ENCODE data around the gene CFAP58.
A peak's percentile ranks its signal among the peaks of the same experiment; 100 is the strongest.

CFAP58 gene

DNA sequence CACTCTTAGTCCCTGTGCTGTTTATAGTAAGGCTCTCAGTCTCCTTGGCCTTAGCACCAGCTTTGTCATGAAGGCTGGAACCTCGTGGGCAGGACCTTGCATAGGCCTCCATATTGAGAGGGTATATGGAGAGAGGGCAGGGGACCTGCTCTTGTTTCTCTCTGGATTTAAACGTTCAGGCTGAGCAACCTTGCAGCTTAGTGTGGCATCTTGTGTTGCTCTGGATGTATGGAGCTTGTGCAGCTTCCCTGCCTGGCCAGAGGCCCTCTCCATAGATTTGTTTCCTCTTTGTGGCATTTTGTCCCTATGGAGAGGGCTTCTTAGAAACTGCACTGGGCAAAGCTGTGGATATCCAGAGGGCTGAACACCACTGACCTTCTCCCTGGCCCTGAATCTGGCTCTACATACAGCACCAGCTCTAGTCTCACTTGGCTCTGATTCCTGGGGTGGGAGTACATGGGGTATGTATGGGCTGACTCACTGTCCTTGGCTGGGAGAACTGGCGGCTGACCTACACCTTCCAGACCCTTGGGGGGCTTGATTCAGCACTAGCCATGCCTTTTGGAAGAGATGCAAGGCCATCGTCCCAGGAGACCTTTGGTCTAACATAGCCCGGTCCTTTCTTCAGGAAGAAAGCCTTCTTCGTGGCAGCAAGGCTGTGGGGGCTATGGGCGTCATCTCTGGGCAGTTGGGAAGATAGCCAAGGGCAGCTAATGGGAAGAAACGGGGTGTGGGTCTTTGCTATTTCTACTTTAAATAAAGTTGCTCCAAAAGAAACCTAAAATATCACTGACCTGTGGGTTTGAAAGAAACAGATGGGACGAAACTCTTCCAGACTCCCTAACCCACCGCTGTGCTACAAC is 45.8 kb upstream of the CFAP58 start:
- TF ChIP-seq, protein P1, sequence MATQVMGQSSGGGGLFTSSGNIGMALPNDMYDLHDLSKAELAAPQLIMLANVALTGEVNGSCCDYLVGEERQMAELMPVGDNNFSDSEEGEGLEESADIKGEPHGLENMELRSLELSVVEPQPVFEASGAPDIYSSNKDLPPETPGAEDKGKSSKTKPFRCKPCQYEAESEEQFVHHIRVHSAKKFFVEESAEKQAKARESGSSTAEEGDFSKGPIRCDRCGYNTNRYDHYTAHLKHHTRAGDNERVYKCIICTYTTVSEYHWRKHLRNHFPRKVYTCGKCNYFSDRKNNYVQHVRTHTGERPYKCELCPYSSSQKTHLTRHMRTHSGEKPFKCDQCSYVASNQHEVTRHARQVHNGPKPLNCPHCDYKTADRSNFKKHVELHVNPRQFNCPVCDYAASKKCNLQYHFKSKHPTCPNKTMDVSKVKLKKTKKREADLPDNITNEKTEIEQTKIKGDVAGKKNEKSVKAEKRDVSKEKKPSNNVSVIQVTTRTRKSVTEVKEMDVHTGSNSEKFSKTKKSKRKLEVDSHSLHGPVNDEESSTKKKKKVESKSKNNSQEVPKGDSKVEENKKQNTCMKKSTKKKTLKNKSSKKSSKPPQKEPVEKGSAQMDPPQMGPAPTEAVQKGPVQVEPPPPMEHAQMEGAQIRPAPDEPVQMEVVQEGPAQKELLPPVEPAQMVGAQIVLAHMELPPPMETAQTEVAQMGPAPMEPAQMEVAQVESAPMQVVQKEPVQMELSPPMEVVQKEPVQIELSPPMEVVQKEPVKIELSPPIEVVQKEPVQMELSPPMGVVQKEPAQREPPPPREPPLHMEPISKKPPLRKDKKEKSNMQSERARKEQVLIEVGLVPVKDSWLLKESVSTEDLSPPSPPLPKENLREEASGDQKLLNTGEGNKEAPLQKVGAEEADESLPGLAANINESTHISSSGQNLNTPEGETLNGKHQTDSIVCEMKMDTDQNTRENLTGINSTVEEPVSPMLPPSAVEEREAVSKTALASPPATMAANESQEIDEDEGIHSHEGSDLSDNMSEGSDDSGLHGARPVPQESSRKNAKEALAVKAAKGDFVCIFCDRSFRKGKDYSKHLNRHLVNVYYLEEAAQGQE (IDR thresholded peaks at IDR 0.05; ENCODE audit: insufficient read depth in 1 of 2, low read depth in 2 of 2, low read length in 2 of 2), result no peak
- no peak for TF ChIP-seq POLR2AphosphoS5 (IDR thresholded peaks at IDR 0.05; ENCODE audit: low read depth, low read length)
- no peak for TF ChIP-seq SIN3A (IDR thresholded peaks at IDR 0.05; ENCODE audit: borderline replicate concordance, insufficient read depth, low read length)
- TF ChIP-seq FOXP2 (optimal IDR thresholded peaks at IDR 0.05; ENCODE audit: borderline replicate concordance, extremely low read depth, extremely low read length, insufficient read depth), result no peak
- TF ChIP-seq TAF1 (IDR thresholded peaks at IDR 0.05; ENCODE audit: borderline replicate concordance, insufficient read depth, low read length), result no peak

GRCh38 chr10:104308439-104308903 is 45.2 kb upstream of the CFAP58 start:
- TF ChIP-seq TAF1 (IDR thresholded peaks at IDR 0.05; ENCODE audit: borderline replicate concordance, insufficient read depth, low read length), result no peak

- TF ChIP-seq SIN3A (IDR thresholded peaks at IDR 0.05; ENCODE audit: borderline replicate concordance, insufficient read depth, low read length) (no peak), FOXP2 (optimal IDR thresholded peaks at IDR 0.05; ENCODE audit: borderline replicate concordance, extremely low read depth, extremely low read length, insufficient read depth) (no peak), TAF1 (IDR thresholded peaks at IDR 0.05; ENCODE audit: borderline replicate concordance, insufficient read depth, low read length) (no peak), POLR2AphosphoS5 (IDR thresholded peaks at IDR 0.05; ENCODE audit: low read depth, low read length) (no peak)
- TF ChIP-seq, protein P1 (IDR thresholded peaks at IDR 0.05; ENCODE audit: insufficient read depth in 1 of 2, low read depth in 2 of 2, low read length in 2 of 2), result 0 out of 4 replicates have a peak, but pooled peaks of 1 of the 2 experiments have one; percentile 17
Measured at GRCh38 chr10:104309980-104310978, 43.4 kb upstream of the CFAP58 start.

DNA sequence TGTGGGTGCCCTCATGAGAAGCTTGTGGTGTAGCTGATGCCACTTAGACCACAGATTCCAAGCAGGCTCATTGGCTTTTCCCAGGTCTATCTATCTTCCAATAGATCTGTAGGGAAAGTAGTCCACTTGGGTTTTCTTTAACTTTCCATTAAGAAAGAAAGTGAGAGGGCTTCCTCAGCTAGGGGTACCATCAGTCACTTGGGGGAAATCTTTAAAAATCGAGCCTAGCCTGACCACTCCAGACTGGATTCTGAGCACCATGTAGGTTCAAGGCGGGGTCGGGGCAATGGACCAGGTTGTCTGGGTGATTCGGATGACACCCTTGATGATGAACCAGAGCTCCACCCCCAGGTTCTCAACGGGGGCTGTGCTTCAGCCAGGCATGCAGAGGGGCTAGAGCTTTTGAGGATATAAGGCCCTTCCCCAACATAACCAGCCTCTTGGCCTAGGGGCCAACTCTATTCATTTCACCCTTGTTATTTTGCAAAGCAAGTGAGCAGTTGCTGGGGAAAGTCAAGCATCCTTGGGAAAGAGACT is 42.4 kb upstream of the CFAP58 start:
- no peak for TF ChIP-seq FOXP2 (optimal IDR thresholded peaks at IDR 0.05; ENCODE audit: borderline replicate concordance, extremely low read depth, extremely low read length, insufficient read depth)
- no peak for TF ChIP-seq TAF1 (IDR thresholded peaks at IDR 0.05; ENCODE audit: borderline replicate concordance, insufficient read depth, low read length)
- TF ChIP-seq, protein P1 (IDR thresholded peaks at IDR 0.05; ENCODE audit: insufficient read depth in 1 of 2, low read depth in 2 of 2, low read length in 2 of 2), result no peak
- TF ChIP-seq SIN3A (IDR thresholded peaks at IDR 0.05; ENCODE audit: borderline replicate concordance, insufficient read depth, low read length), result no peak
- TF ChIP-seq POLR2AphosphoS5 (IDR thresholded peaks at IDR 0.05; ENCODE audit: low read depth, low read length), result no peak
